IPS DF 19.7 (cell line): Measurements from ENCODE around the gene MRPL20.
"Not testable (repeated sequence)": the region's sequence is repeated elsewhere in the genome, so short reads cannot be mapped to it uniquely, and the experiment has no call there.

Experiments used
- DNase-seq: peaks from one replicate; pipeline ENCODE4 v3.0.0-alpha.2; 2013; ENCODE audit warnings: low read depth, low spot score

The MRPL20 gene

DNA sequence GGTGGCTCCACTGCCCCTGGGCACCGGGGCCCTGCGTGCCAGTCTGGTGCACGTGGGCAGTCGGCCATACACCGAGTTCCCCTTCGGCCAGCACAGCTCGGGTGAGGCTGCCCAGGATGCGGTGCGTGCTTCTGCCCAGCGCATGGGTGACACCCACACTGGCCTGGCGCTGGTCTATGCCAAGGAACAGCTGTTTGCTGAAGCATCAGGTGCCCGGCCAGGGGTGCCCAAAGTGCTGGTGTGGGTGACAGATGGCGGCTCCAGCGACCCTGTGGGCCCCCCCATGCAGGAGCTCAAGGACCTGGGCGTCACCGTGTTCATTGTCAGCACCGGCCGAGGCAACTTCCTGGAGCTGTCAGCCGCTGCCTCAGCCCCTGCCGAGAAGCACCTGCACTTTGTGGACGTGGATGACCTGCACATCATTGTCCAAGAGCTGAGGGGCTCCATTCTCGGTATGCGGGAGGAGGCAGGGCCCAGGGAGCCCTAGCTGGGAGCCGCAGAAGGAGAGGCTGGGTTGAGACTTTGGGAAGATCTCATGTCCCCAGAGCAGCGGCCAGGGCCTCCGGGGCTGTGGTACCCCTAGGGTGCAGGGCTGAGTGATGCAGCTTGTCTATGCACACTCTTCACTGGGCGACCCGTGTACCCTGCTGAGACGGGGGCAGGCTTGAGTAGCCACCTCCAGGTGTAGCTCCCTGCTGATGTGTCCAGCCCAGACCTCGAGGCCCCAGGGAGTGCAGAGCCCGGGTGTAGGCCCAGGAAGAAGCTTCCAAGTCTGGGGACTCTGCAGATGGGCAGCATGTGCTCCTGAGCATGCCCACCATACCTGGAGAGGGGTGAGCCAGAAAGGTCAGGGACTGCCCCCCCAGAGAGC, 30.2 kb upstream of the MRPL20 start:
- no peak for DNase-seq

DNA sequence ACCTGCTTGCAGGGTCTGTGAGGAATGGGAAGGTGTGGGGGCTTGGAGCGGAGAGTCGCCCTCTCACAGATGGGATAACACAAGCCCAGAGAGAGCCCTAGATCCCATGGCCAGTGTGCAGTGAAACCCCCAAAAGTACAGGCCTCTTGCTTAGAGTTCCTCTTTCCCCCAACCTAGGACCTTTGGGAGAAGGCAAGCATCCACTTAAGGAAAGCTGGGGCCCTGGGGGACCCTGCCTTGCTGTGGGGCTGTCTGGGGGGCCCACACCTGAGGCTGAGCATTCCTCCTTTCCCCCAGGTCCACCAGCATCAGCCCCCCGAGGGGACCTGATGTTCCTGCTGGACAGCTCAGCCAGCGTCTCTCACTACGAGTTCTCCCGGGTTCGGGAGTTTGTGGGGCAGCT, 29.5 kb upstream of the MRPL20 start:
- no peak for DNase-seq

DNA sequence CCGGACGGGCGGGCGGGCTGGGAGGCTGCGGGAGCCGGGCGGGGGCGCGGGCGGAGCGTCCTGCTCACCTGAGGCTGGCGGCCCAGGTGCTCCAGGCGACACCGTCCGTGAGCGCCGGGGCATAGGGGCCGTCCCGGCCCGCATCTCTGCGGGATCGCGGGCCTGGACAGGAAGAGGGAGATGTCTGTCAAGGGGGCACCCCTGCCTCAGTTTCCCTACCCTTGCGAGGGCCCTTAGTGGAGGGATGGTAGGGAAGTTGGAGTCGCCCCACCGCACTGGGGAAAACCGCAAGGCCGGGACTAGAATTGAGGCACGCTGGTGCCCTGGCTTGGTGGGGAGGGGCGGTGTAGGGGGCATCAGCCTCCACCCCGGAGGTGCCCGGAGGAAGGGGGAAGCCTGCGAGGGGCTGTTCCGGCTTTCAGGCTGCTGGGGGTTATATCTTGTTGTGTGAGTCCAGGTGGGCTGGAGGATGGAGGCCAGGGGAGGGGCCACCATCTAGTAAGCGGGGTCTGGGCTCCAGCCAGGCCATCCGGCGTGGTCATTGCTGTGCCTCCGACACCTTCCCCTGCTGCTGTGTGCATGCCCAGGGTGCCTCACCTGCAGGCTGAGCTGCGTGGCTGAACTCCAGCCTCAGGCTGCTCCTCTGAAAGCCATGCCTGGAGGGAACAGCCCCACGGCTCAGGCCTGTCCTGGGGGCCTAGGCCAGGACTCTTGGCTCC, 29.0 kb upstream of the MRPL20 start:
- no peak for DNase-seq

DNA sequence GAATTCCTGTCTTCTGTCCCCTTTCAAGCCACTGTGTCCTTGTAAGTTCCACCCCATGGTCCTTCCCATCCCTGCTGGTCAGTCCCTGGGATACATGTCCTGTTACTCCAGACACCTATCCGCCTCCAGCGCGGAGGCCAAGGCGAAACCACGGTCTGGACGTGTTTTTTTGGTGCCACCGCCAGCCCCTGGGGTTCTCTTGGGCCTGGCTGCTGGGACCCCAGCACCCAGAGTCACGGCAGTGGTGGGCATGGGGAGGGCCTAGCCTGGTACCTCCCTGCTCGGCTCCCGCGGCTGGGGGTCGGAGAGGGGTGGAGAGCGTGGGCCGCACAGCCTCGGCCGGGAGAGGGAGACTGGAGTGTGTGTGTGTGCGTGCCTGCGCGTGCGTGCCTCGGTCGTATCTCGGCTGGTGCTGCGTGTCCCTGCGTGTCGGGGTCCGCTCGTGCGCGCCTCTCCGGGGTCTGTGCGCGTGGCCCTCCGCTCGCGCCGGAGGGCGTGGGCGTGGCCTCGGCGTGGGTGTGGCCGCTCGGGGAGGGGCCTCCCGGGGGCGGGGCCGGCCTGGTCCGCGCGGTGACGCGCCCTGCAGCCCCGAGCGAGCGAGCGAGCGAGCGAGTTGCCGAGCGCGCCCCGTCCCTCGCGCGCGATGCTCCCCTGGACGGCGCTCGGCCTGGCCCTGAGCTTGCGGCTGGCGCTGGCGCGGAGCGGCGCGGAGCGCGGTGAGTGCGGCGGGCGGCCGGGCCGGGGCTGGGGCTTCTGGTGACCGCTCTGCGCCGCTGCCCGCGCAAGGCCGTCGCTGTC, 28.2 kb upstream of the MRPL20 start, which contains the start of gene VWA1:
TSS of gene VWA1 (plus strand) at position 585 of the 798 bp plus-strand sequence. CDS start at position 644, 59 bp downstream.
- no peak for DNase-seq

DNA sequence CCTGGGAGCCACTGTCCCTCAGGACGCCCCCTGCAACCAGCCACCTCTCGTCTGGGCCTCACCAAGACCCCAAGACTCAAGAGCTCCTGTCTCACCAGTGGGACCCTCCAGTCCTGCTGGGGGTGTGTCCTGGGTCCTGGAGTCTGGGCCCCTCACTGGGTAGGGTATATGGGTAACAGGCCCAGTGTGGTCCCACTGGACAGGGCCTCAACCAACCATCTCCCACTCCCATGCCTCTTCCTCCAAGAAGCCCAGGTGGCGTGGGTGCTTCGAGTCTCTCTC, 27.7 kb upstream of the MRPL20 start:
- DNase-seq, result no peak

DNA sequence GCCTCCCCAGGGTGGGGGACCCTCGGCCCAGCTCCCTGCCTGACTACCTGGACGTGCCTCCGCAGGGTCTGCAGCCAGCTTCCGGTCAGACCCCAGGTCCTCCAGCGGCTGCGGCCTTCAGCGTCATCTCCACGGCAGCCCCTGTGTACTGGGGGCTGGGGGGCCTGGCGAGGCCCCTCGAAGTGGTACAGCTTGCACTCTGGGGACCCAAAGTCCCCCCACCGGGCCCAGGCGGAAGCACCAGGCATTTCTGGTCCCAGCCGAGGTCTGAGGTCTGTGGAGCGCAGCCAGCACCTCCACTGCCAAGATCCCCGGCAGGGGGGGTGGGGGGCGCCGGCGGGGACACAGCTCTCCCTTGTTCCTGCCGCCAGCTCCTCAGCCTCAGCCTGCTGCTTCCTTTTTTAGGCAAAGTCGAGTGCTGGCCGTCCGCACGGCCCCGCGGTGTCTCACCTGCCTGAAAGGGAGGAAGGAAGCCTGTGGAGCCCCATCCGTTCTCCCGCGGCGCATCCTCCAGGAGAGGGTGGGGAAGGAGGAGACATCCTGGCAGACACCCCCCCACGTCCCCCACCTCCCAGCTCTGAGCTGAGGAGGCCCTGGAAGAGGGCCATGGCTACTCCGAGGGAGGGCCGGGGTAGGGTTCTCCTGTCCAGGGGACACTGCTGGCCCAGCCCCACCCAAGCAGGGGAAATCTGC, 27.2 kb upstream of the MRPL20 start:
- no peak for DNase-seq

DNA sequence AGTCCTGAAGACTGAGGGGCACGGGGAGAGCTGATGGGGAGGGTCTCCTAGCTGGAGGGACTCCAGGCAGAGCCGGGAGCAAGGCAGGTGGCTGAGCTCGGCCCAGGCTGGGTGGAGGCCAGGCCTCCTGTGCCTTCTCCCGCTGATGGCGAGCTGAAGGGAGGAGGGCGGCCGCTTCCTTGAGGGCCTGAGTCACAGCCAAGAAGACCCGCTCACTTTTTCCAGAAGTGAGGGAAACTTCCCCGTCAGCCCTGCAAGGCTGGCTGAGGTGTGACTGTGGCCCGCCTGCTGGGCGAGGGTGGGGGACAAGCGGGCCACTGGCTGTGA, 26.7 kb upstream of the MRPL20 start:
- DNase-seq, result no peak

DNA sequence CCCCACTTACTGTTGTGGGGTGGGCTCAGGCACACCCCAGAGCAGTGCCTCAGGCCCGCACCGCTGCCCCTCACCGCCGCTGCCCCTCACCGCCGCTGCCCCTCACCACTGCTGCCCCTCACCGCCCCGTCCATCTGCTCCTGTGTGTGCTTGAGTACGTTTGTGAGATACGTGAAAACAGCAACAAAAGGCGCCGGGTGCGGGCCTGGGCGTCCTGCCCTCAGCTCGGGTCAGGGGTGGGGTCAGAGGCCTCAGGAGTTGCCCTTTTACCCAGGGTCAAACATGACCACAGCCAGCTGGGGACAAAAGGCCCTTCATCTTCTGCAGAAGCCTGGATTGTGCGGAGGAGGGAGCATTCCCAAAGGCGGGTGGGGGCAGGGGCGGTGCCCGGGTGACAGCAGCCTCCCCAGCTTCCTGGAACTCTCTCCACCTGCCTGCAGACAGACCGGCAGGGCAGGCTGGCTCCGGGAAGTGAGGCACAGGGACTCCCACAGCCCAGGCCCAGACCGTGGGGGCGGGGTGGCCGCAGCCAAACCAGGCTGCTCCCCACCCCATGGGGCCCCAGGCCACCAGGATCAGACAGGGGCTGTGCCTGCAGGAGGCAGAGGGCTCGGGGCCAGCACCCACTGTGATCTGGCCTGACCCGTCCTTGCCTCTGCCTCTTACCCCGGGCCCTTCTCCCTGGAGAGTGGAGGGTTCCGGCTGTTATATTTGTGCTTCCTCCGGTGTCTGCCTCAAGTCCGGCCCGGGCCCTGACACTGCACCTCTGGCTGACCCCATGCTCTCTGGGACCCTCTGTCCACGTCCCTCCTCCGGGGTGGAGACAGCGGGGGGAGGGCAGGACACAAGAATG, 26.1 kb upstream of the MRPL20 start:
- no peak for DNase-seq

DNA sequence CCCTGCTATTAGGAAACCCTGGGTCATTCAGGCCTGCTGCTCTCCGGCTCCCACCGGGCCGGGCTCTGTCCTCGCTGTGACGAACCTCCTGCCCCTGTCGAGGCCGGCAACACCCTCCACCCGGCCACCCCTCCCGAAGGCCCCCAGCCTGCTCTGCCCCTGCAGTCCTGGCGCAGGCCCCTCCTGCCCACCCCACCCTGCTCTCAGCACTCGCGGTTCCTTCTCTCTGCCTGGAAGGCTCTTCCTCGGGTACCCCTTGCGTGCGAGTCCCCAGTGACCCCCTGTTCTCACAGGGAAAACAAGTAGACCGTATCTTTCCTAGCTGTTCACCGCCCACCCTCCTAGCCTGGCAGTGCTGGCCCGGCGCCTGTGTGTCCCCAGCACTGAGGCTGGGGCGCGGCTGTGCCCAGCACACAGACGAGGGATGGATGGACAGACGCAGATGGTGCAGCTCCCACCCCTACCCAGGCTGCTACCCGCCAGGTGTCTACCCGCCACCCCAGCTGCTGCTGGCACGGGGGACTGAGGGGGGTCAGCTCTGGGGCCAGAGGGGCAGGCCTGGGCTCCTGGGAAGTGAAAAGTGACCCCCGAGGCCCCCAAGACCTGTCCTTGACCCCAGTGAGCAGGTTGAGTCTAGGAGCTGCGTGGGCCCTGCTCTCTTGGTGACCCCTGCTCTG, 25.3 kb upstream of the MRPL20 start:
- no peak for DNase-seq

DNA sequence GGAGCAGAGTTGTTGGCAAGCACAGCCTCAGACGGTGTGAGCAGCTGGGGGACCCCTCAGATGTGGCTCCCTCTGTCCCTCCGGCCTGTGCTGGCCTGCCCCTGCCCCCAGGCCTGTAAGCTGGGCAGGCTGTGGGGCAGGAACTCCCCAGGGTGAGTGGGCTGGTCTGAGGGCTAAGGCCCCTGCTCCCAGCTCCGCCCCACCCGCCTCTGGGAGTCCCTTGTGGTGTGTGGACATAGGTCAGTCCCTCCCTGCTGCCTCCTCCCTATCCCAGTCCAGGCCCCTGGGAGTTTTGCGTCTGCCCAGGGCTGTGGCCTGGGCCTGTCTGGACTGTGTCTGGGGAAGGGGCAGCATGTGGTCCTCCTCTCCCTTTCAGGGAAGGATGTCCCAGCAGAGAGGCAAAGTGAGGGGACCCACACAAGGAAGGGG, 24.8 kb upstream of the MRPL20 start:
- DNase-seq, result no peak

DNA sequence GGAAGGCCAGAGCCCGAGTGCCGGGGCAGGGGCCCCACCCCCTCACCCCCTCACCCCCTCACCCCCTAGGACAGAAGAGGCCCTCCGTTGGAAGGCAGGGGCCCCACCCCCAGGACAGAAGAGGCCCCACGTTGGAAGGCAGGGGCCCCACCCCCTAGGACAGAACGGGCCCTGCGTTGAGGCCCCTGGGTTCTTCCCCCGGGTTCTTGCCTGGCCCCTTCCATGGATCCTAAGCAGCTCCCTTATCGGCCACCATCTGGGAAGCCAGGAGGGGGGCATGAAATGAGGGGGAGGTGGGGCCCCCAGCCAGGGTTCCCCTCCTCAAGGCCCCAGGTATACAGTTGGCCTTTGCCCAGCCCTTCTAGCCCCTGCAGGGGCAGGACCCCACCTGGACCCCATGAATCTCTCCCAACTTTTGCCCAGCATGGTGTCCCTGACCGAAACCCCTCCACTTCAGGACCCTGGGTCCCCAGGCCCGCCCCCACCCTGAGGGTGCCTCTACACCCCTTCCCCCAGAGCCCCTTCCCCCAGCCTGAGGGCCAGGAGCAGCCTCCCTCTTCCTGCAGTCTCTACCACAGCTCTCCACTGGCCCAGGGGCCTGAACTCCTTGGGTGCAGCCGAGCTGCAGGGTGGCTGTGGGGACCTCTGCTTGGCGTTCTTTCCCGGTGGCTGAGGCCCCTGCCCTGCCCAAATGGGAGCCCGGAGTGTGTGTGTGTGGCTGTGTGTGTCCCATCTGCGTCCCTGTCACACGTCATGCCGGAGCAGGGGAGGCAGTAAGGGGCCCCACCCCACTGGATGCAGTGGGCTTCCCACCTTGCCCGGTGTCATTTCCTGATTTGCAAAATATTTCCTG, 24.1 kb upstream of the MRPL20 start:
- DNase-seq, result no peak

DNA sequence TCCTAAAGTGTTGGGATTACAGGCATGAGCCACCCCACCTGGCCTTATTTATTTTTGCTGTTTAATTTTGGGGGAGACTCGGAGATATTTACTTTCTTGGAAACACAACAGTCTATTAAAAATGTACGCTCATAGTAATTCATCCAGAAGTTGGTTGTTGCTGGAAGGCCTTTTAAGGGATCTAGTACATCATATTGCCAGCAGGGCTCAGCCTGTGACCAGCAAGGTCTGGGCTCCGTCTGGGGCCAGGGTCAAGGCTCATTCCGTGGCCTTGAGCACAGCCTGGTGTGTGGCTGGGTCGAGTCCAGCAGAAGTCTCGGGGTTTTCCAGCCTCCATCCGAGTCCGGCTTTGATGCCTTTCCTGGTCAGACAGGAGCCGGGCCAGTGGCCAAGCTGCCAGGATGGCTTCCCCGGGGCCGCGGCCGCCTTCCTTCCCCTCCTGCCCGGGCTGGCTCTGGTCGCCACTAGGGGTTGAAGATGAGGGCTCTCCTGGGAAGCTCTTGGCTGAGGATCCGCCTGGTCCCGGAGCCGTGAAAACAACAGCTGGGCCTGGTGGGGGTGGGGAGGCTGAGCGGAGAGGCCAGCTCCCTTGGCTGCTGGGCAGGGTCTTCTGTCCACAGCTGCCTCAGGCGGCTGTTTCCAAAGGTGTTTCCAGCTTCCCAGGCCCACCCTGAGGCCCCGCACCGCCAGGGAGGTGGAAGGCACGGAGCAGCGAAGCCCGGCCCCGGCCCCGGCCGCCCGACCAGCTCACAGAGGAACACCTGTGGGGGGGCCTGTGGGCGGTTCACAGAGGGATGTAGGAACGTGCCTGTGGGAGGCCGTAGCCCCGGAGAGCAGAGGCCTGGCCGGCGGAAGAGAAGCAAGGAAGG, 23.3 kb upstream of the MRPL20 start:
- no peak for DNase-seq

DNA sequence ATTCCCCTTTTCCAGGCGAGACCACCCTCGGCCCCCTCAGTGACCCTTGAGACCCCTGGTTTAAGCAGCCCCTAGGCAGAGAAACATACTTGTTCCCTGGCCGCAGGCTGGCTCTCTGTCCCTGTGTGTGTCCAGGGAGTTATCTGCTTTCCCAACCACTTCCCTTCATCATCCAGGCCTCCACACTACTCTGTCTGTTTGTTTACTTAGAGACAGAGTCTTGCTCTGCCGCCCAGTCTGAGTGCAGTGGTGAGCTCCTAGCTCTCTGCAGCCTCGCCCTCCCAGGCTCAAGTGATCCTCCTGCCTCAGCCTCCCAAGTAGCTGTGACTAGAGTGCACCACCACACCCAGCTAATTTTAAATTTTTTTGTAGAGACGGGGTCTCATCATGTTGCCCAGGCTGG, 22.6 kb upstream of the MRPL20 start:
- DNase-seq, result no peak

DNA sequence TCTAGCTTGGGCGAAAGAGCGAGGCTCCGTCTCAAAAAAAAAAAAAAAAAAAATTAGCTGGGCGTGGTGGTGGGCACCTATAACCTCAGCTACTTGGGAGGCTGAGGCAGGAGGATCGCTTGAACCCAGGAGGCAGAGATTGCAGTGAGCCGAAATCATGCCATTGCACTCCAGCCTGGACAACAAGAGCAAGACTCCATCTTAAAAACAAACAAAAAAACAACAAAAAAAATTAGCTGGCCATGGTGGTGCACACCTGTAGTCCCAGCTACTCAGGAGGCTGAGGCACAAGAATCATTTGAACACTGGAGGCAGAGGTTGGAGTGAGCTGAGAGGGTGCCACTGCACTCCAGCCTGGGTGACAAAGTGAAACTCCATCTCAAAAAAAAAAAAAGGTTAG, 21.9 kb upstream of the MRPL20 start:
- DNase-seq, result not testable (repeated sequence)

DNA sequence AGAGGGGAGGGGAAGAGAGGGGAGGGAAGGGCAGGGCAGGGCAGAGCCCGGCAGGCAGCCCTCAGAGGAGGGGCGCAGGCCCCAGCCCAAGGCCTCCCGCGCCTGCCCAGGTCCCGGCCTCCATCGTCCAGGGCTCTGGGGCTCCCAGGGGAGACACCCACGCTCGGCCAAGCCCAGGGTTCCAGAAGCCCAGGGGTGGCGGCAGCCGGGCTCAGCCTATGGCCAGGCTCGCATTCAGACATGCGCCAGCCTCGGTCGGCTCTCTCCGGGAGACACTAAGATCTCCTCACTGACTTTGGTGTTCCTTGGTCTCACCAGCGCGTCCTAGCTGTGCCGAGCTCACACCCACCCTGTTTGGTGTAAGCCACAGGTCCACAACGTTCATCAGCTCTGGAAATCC, 21.1 kb upstream of the MRPL20 start:
- DNase-seq, result no peak

DNA sequence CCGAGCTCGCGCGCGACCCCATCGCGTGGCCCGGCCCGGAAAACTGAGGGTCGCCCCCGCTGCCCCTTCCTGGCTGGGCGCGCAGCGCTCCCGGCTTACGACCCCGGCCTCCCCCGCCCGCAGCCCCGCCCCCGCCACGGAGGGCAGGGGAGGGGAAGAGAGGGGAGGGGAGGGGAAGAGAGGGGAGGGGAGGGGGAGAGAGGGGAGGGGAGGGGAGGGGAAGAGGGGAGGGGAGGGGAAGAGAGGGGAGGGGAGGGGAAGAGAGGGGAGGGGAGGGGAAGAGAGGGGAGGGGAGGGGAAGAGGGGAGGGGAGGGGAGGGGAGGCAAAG, 20.7 kb upstream of the MRPL20 start:
- no peak for DNase-seq

DNA sequence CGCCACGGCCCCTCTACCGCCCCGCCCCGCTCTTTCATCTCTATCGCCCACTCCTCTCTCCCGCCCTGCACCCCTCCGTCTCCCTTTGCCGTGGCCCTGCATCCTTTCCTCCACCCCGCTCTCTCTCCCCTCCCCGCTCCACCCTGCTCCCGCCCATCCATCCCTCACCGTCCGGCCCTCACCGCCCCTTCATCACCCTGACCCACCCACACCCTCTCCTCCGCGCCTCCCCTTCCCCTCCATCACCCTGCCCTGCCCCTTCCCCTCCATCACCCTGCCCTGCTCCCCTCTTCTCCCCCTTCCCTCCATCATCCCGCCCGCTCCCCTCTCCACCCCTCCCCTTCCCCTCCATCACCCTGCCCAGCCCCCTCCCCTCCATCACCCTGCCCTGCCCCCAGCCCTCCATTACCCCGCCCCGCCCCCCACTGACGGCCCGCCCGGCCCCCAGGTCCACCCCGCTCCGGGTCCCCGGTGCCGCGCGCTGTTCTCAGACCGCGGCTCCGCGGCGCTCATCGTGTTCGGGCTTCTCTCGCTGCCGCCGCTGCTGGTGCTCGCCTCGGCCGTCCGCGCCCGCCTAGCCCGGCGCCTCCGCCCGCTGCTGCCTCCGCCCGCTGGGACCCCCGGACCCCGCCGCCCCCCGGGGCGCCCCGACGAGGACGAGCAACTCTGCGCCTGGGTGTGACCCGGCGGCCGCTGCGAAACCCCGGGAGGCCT, 20.2 kb upstream of the MRPL20 start:
- no peak for DNase-seq

DNA sequence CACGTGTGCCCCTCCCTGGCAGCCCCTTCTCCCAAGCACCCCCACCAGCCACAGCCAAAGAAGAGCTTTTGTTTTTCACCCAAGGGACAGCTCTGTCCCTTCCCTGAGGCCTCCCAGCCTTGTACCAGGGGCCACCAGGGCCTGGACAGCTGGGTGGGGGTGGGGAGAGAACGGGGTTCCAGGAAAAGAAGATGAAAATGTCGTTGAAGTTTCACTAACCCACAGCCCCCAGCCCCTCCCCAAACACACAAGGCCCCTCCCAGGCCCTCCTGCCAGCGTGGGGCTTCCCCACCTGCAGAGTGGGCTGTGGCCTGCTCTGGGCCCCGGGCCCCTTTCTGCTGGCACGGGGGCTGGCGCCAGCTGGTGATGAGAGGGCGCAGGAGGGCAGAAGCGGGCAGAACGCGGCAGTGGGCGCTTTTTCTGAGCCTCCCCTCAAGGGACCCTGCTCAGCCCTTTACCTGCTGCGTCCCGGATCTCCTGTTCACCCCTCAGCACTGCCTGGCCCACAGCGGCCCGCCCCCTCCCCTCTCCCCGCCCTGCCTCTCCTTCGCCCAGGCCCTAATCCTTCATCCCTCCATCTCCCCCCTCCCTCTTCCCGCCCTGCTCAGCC, 19.5 kb upstream of the MRPL20 start:
- no peak for DNase-seq
